B cell (primary cell): ENCODE measurements around the gene CDC42SE2. TPM values are rescaled to one million over a fixed set of nuclear protein-coding genes. Genes with fewer than 3 reads are reported as not detected.

Source experiments
- ATAC-seq: fragments of 200-7000 bp; cut with Tn5 transposase; one replicate; pipeline ENCODE4 v1.10.0; 2021; ENCODE audit warnings: low read depth, mild to moderate bottlenecking, moderate number of reproducible peaks, moderate library complexity
- CTCF ChIA-PET: fragments of 350-600 bp; sonication (Branson Sonifier 250); formaldehyde crosslinking; loops from one replicate; lab custom pipeline; 2021; ENCODE audit warnings: antibody characterized with exemption, inconsistent platforms; lab: Charles Lee
- POLR2A ChIA-PET: fragments of 350-600 bp; sonication (Branson Sonifier 250); formaldehyde crosslinking; loops from one replicate; lab custom pipeline; 2021; ENCODE audit warnings: antibody characterized with exemption; lab: Charles Lee
- DNase-seq: peaks from one replicate; pipeline ENCODE4 v3.0.0; 2013
- H2AFZ ChIP-seq: 2 replicates; pipeline ENCODE4 v1.6.1; 2012; ENCODE audit warnings: mild to moderate bottlenecking, low read depth, low read length; ENCODE audit not compliant: insufficient read depth, poor library complexity, severe bottlenecking
- H3K27ac ChIP-seq, 2 donors: 1 replicate in 1 of 2; 2 replicates in 1 of 2; pipeline ENCODE4 v1.5.1; 2012 to 2013; ENCODE audit warnings: low read length in 2 of 2, mild to moderate bottlenecking in 2 of 2, moderate library complexity in 1 of 2
- H3K27me3 ChIP-seq, 4 experiments: fragments of 200-600 bp in 1 of 4; sonication (generic) in 1 of 4; replicated peaks in 1 of 4; 1 replicate in 2 of 4; 2 replicates in 2 of 4; pipeline versions ENCODE4 v1.6.1 to v1.7.0; 2013 to 2016; ENCODE audit warnings: low read length in 3 of 4, mild to moderate bottlenecking in 2 of 4, mixed read lengths in 1 of 4, moderate library complexity in 1 of 4; ENCODE audit not compliant: insufficient read depth in 4 of 4, control insufficient read depth in 3 of 4; ENCODE audit errors: control extremely low read depth in 1 of 4
- H3K36me3 ChIP-seq, 2 experiments: replicated peaks in 1 of 2; 1 replicate in 1 of 2; 2 replicates in 1 of 2; pipeline versions ENCODE4 v1.6.1 to v1.7.1; 2013; ENCODE audit warnings: low read length in 1 of 2; ENCODE audit not compliant: insufficient read depth in 2 of 2, control insufficient read depth in 1 of 2; ENCODE audit errors: control extremely low read depth in 1 of 2, extremely low read depth in 1 of 2
- H3K4me1 ChIP-seq, 2 donors: fragments of 200-600 bp in 1 of 2; sonication (generic) in 1 of 2; 1 replicate in 1 of 2; 2 replicates in 1 of 2; pipeline versions ENCODE4 v1.5.1 to v1.6.1; 2013 to 2017; ENCODE audit warnings: low read length in 2 of 2; ENCODE audit not compliant: control insufficient read depth in 2 of 2, insufficient read depth in 2 of 2
- H3K4me2 ChIP-seq: replicated peaks from 2 replicates; pipeline ENCODE3; 2012; ENCODE audit warnings: mild to moderate bottlenecking, low read depth, low read length; ENCODE audit not compliant: poor library complexity, severe bottlenecking
- H3K4me3 ChIP-seq, 5 experiments: fragments of 200-600 bp in 1 of 5; sonication (generic) in 1 of 5; 1 replicate in 3 of 5; 2 replicates in 2 of 5; pipeline versions ENCODE4 v1.5.1 to v1.7.0; 2011 to 2016; ENCODE audit warnings: low read length in 4 of 5, mild to moderate bottlenecking in 4 of 5, low read depth in 2 of 5, control low read depth in 1 of 5, moderate library complexity in 1 of 5; ENCODE audit not compliant: insufficient read depth in 1 of 5; ENCODE audit errors: control extremely low read depth in 1 of 5, extremely low read depth in 1 of 5
- H3K79me2 ChIP-seq: fragments of 200-600 bp; sonication (generic); one replicate; pipeline ENCODE4 v1.6.0; 2016; ENCODE audit warnings: low read length; ENCODE audit not compliant: control insufficient read depth, insufficient read depth
- H3K9ac ChIP-seq: fragments of 200-600 bp; sonication (generic); 2 replicates; pipeline ENCODE4 v1.6.1; 2017; ENCODE audit warnings: mild to moderate bottlenecking, low read length, moderate library complexity
- H3K9me3 ChIP-seq, 3 donors: one replicate each; pipeline versions ENCODE4 v1.6.1 to v1.7.1; 2013; ENCODE audit warnings: low read length in 2 of 3; ENCODE audit not compliant: control insufficient read depth in 2 of 3, insufficient read depth in 1 of 3; ENCODE audit errors: control extremely low read depth in 1 of 3
- H4K20me1 ChIP-seq: 2 replicates; pipeline ENCODE4 v1.6.0; 2012; ENCODE audit warnings: mild to moderate bottlenecking, low read length; ENCODE audit not compliant: insufficient read depth, control insufficient read depth, poor library complexity, severe bottlenecking
- H3K27ac Mint-ChIP-seq: one replicate; pipeline ENCODE4 v1.8.0; 2021; ENCODE audit warnings: mixed read lengths
- H3K27me3 Mint-ChIP-seq: one replicate; pipeline ENCODE4 v1.8.0; 2021; ENCODE audit warnings: mixed read lengths
- H3K4me1 Mint-ChIP-seq: one replicate; pipeline ENCODE4 v1.8.0; 2021; ENCODE audit warnings: mixed read lengths
- H3K4me3 Mint-ChIP-seq: one replicate; pipeline ENCODE4 v1.8.0; 2021; ENCODE audit warnings: mixed read lengths
- H3K9me3 Mint-ChIP-seq: one replicate; pipeline ENCODE4 v1.8.0; 2022; ENCODE audit warnings: mixed read lengths; ENCODE audit not compliant: insufficient read depth
- CTCF ChIP-seq: fragments of 200-600 bp; IDR thresholded peaks from one replicate; pipeline ENCODE4 v1.8.0; 2022; ENCODE audit warnings: antibody characterized with exemption, mild to moderate bottlenecking
- EZH2 ChIP-seq: IDR thresholded peaks from 2 replicates; pipeline ENCODE4 v1.6.1; 2012; ENCODE audit warnings: borderline replicate concordance, low read depth, mild to moderate bottlenecking, moderate library complexity, low read length; ENCODE audit not compliant: insufficient read depth, poor library complexity, severe bottlenecking
- WGBS: methylation state at CpG from one replicate; pipeline ENCODE4 v1.1.5; 2013; ENCODE audit warnings: missing lambda C conversion rate; ENCODE audit not compliant: insufficient coverage; 5-methylcytosine and 5-hydroxymethylcytosine counted together
- intact Hi-C: fragments of 100-400 bp; cut with micrococcal nuclease; formaldehyde crosslinking; loops from one replicate; pipeline ENCODE4 v1.10.0; 2022
- polyA plus RNA-seq: library from polyadenylated mRNA; depleted of rRNA; stranded (reverse); fragments of >200 nt; gene quantifications from 2 replicates; pipeline ENCODE4 v1.2.3, GENCODE V29; 2012
- total RNA-seq, 2 donors: library from RNA; stranded (reverse); fragments of 120-200 nt in 1 of 2; gene quantifications; 1 replicate in 1 of 2; 2 replicates in 1 of 2; pipeline versions ENCODE4 v1.2.3 to v1.2.4, GENCODE V29; 2013 to 2022

The CDC42SE2 gene
- total and polyA plus RNA-seq, 2 donors (not counting 1 experiment from before 2014, with no cell fraction given) = 42.5 to 161 TPM

DNA sequence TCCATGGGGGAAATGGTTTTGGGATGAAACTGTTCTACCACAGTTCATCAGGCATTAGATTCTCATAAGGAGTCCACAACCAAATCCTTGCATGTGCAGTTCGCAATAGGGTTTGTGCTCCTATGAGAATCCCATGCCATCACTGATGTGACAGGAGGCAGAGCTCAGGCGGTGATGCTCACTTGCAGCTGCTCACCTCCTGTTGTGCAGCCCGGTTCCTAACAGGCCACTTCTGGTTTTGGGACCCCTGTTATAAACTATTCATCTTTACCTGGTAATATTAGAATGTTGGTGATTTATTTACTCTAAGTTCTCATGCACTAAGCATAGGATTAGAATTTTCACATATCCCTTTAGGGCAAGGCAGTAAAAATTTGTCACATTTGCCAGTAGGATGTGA is 122.3 kb downstream of the CDC42SE2 start:
- intact Hi-C loops = loop anchor here (10.0 kb wide), 1 partner anchor 249 kb away; the partner anchor contains the start of gene RAPGEF6
- peaks cover 44% of the 10 kb centered on the region for H3K4me1 Mint-ChIP-seq
- Histone ChIP-seq H3K27ac (peak overlapping the region in 1 of 2 donors; percentile 42), H3K4me1 (peaks cover 21% of the 10 kb centered on the region in 2 donors), H4K20me1 (no peaks in the 10 kb centered on the region), H3K9ac (no peak overlapping the region), H3K4me2 (no peak overlapping the region), H3K27me3 (no peaks in the 10 kb centered on the region), H3K9me3 (no peaks in the 10 kb centered on the region), H3K79me2 (peaks cover 79% of the 10 kb centered on the region), H3K36me3 (peaks cover 10 to 44% of the 10 kb centered on the region in 2 experiments), H3K4me3 (no peak overlapping the region), H2AFZ (no peak overlapping the region)
- H3K27me3 Mint-ChIP-seq = no peaks in the 10 kb centered on the region
- no peak for DNase-seq
- 100% methylated on average over 1 of the region's 3 CpGs for WGBS
- H3K27ac Mint-ChIP-seq = no peak overlapping the region
- H3K4me3 Mint-ChIP-seq = no peak overlapping the region
- TF ChIP-seq CTCF (no peak), EZH2 (no peak)
- no peak for ATAC-seq
- ChIA-PET POLR2A (no interaction called here), CTCF (no interaction called here)
- no peaks in the 10 kb centered on the region for H3K9me3 Mint-ChIP-seq

DNA sequence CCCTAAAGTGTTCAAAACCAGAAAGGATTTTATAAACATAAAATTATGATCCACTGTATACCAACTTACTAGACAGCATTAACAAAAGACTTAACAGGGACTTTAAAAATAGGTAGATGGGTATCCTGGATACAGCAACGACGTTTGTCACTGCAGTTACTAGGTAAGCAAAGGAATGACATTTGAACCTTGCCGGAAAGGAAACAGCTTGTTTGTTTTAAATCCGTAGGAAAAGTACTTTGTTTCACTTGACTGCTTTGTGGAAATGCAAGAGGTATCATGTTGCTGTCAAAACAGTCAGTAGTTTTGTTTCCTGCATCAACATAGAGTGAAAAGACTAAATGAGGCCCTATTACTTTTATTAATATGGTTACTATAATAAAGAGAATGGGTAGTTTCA is 122.9 kb downstream of the CDC42SE2 start:
- H3K27ac ChIP-seq = peak overlapping the region in 1 of 2 donors; percentile 42
- Mint-ChIP-seq H3K4me3 (no peak overlapping the region), H3K27ac (peak overlapping the region; percentile 37), H3K4me1 (peaks cover 38% of the 10 kb centered on the region), H3K9me3 (no peaks in the 10 kb centered on the region), H3K27me3 (no peaks in the 10 kb centered on the region)
- 77% methylated on average over 4 of the region's 4 CpGs for WGBS
- no peaks in the 10 kb centered on the region for H3K9me3 ChIP-seq
- peaks cover 14% of the 10 kb centered on the region in 2 donors for H3K4me1 ChIP-seq
- no peak overlapping the region for H2AFZ ChIP-seq
- H3K4me2 ChIP-seq = no peak overlapping the region
- H3K79me2 ChIP-seq = peaks cover 72% of the 10 kb centered on the region
- CTCF ChIA-PET = interaction anchor here (1.0 to 1.1 kb wide), 2 partner anchors 29 to 36 kb away, joined by 3 read pairs; no protein-coding TSS in a partner anchor
- intact Hi-C loops = loop anchor here (10.0 kb wide), 1 partner anchor 248 kb away; the partner anchor contains the start of gene RAPGEF6
- no peak for TF ChIP-seq EZH2
- no peak for TF ChIP-seq CTCF
- H3K27me3 ChIP-seq = no peaks in the 10 kb centered on the region
- H3K9ac ChIP-seq = no peak overlapping the region
- no peak overlapping the region for H3K4me3 ChIP-seq
- POLR2A ChIA-PET = no interaction called here
- no peaks in the 10 kb centered on the region for H4K20me1 ChIP-seq
- DNase-seq (no peak), ATAC-seq (no peak)
- peaks cover 10 to 47% of the 10 kb centered on the region in 2 experiments for H3K36me3 ChIP-seq
